Activated CD4-positive, alpha-beta memory T cell treated with anti-CD3 and anti-CD28 coated beads for 36 hours (primary cell): ENCODE measurements around the gene LRP1. TPM values are rescaled to one million over a fixed set of nuclear protein-coding genes. Genes with fewer than 3 reads are reported as not detected.

Experiments used
- CTCF ChIA-PET: fragments of 350-600 bp; sonication (Branson Sonifier 250); formaldehyde crosslinking; loops from one replicate; lab custom pipeline; 2021; ENCODE audit warnings: antibody characterized with exemption, inconsistent platforms; lab: Charles Lee
- POLR2A ChIA-PET: fragments of 350-600 bp; sonication (Branson Sonifier 250); formaldehyde crosslinking; loops from one replicate; lab custom pipeline; 2021; ENCODE audit warnings: antibody characterized with exemption; lab: Charles Lee
- DNase-seq: peaks from one replicate; pipeline ENCODE4 v3.0.0-alpha.2; 2020
- H3K27ac Mint-ChIP-seq: one replicate; pipeline ENCODE4 v1.8.0; 2021; ENCODE audit warnings: mixed read lengths
- H3K27me3 Mint-ChIP-seq: one replicate; pipeline ENCODE4 v1.8.0; 2021; ENCODE audit warnings: mixed read lengths
- H3K36me3 Mint-ChIP-seq: one replicate; pipeline ENCODE4 v1.8.0; 2021; ENCODE audit warnings: mixed read lengths
- H3K4me1 Mint-ChIP-seq: one replicate; pipeline ENCODE4 v1.8.0; 2021; ENCODE audit warnings: low read depth, mixed read lengths
- H3K4me3 Mint-ChIP-seq: one replicate; pipeline ENCODE4 v1.8.0; 2021; ENCODE audit warnings: mild to moderate bottlenecking, mixed read lengths
- H3K9me3 Mint-ChIP-seq: one replicate; pipeline ENCODE4 v1.8.0; 2021; ENCODE audit warnings: mixed read lengths
- intact Hi-C: fragments of 100-400 bp; cut with micrococcal nuclease; formaldehyde crosslinking; loops from one replicate; pipeline ENCODE4 v1.15.1; 2023
- total RNA-seq, 2 experiments: library from RNA; stranded (reverse); gene quantifications; one replicate each; pipeline ENCODE4 v1.2.3, GENCODE V29; 2021

Gene LRP1
- total RNA-seq, 2 experiments from 2014 or later, result 1.4 TPM

DNA sequence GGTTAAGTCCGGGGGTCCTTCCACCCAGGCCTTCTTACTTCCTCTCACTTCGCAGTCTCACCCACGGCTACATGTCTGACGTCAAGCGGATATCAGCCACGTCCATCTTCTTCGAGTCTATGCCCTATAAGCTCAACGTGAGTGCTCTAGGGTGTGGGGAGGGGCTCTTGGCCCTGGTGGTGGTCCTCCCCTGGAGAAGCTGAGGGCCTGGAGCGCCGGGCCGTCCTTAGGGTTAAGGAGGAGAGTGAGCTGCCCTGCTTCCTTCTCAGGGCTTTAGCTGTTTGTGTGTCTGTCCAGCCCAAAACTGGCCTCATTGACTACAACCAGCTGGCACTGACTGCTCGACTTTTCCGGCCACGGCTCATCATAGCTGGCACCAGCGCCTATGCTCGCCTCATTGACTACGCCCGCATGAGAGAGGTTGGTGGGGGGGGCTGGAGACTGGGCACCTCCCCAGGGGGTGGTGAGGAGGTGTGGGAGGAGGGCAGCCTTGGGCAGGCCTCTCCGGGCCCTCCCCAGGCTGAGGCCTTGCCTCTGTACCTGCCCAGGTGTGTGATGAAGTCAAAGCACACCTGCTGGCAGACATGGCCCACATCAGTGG lies 104.0 kb downstream of the LRP1 start:
- no peak for DNase-seq
- Mint-ChIP-seq H3K27me3 (peaks cover 9% of the 10 kb centered on the region), H3K9me3 (no peaks in the 10 kb centered on the region), H3K27ac (no peak overlapping the region), H3K36me3 (peaks cover 56% of the 10 kb centered on the region), H3K4me3 (peak overlapping the region; percentile 23), H3K4me1 (peaks cover 55% of the 10 kb centered on the region)
- CTCF ChIA-PET, result interaction anchor here (11.5 to 13.3 kb wide), 2 partner anchors 8 to 18 kb away, joined by 175 to 447 read pairs; partner anchors contain the start of gene NXPH4
- intact Hi-C loops, result no loop called here
- POLR2A ChIA-PET, result interaction anchor here (3.5 kb wide), 1 partner anchor 7 kb away, joined by 38 read pairs; no protein-coding TSS in a partner anchor

- intact Hi-C loops, result no loop called here
- peaks cover 63% of the 10 kb centered on the region for H3K4me1 Mint-ChIP-seq
- CTCF ChIA-PET, result interaction anchor here (1.6 to 13.3 kb wide), 3 partner anchors 7 to 19 kb away, joined by 5 to 447 read pairs (median 6); a partner anchor contains a TSS
- POLR2A ChIA-PET, result interaction anchor here (0.5 to 1.1 kb wide), 4 partner anchors 9 to 38 kb away, joined by 3 to 4 read pairs (median 3); no protein-coding TSS in a partner anchor
- peaks cover 56% of the 10 kb centered on the region for H3K36me3 Mint-ChIP-seq
- DNase-seq, result no peak
- H3K27me3 Mint-ChIP-seq, result peaks cover 14% of the 10 kb centered on the region
- H3K27ac Mint-ChIP-seq, result no peak overlapping the region
- H3K4me3 Mint-ChIP-seq, result no peak overlapping the region
- H3K9me3 Mint-ChIP-seq, result no peaks in the 10 kb centered on the region
These were observed 105.3 kb downstream of the LRP1 start for GRCh38 chr12:57233357-57234232.

- ChIA-PET CTCF (interaction anchor here (1.6 to 13.3 kb wide), 3 partner anchors 7 to 20 kb away, joined by 5 to 447 read pairs (median 6); a partner anchor contains a TSS), POLR2A (interaction anchor here (0.5 to 1.1 kb wide), 2 partner anchors 9 to 18 kb away, joined by 3 read pairs; no protein-coding TSS in a partner anchor)
- peak overlapping the region; percentile 3 for H3K27ac Mint-ChIP-seq
- intact Hi-C loops, result no loop called here
- peaks cover 61% of the 10 kb centered on the region for H3K4me1 Mint-ChIP-seq
- no peaks in the 10 kb centered on the region for H3K9me3 Mint-ChIP-seq
- no peak overlapping the region for H3K4me3 Mint-ChIP-seq
- peaks cover 56% of the 10 kb centered on the region for H3K36me3 Mint-ChIP-seq
- peaks cover 18% of the 10 kb centered on the region for H3K27me3 Mint-ChIP-seq
- no peak for DNase-seq
These were observed 105.9 kb downstream of the LRP1 start for GRCh38 chr12:57234233-57234570.

GRCh38 chr12:57234571-57235016 lies 106.3 kb downstream of the LRP1 start:
- ChIA-PET POLR2A (no interaction called here), CTCF (interaction anchor here (1.6 to 1.7 kb wide), 2 partner anchors 10 to 20 kb away, joined by 5 to 6 read pairs; no protein-coding TSS in a partner anchor)
- Mint-ChIP-seq H3K27ac (peak overlapping the region; percentile 3), H3K4me1 (peaks cover 58% of the 10 kb centered on the region), H3K9me3 (no peaks in the 10 kb centered on the region), H3K4me3 (no peak overlapping the region), H3K27me3 (peaks cover 18% of the 10 kb centered on the region), H3K36me3 (peaks cover 54% of the 10 kb centered on the region)
- intact Hi-C loops, result loop anchor here (5.0 kb wide), 1 partner anchor 288 kb away; the partner anchor contains the start of genes DDIT3 and MBD6
- DNase-seq, result no peak

DNA sequence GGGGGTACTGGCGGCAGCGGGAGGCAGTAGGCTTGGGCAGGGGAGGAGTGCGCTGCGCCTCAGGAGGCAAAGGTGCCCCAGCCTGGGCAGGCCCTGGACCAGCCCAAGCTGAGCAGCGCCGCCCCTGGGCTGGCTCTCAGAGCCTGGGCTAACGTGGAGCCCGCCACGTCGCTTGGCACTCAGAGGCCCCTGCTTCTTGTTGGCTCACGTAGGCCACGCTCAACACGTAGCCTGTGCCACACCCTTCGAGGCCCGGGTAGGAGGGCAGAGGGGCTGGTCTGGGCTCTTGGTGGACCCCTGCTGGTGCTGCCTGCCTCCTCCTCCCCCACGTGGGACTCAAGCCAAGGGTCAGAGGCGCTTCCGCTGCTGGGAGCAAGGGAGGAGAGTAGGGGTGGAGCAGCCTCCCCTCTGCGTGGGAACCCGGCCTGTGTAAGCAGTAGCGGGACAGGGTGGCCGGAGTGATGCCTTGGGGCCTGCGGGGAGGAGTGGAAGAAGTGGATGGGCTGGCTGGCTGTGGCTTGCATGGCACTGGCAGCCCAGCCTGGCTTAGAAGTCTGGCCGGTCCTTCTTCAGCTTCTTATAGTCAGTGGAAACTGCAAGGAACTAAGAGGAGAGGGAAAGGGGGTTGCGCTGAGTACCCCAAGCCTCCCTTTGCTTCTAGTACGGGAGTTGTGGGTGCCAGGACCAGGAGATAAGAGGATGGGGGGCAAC lies 106.9 kb downstream of the LRP1 start:
- peaks cover 49% of the 10 kb centered on the region for H3K36me3 Mint-ChIP-seq
- H3K27ac Mint-ChIP-seq, result no peak overlapping the region
- CTCF ChIA-PET, result interaction anchor here (15.0 kb wide), 1 partner anchor 20 kb away, joined by 447 read pairs; the partner anchor contains the start of gene NXPH4
- peaks cover 57% of the 10 kb centered on the region for H3K4me1 Mint-ChIP-seq
- no peak for DNase-seq
- peaks cover 18% of the 10 kb centered on the region for H3K27me3 Mint-ChIP-seq
- intact Hi-C loops, result loop anchor here (5.0 kb wide), 1 partner anchor 287 kb away; the partner anchor contains the start of genes DDIT3 and MBD6
- no peak overlapping the region for H3K4me3 Mint-ChIP-seq
- no peaks in the 10 kb centered on the region for H3K9me3 Mint-ChIP-seq
- POLR2A ChIA-PET, result no interaction called here

- no peaks in the 10 kb centered on the region for H3K9me3 Mint-ChIP-seq
- DNase-seq, result no peak
- H3K4me3 Mint-ChIP-seq, result no peak overlapping the region
- no peak overlapping the region for H3K27ac Mint-ChIP-seq
- POLR2A ChIA-PET, result no interaction called here
- peaks cover 43% of the 10 kb centered on the region for H3K36me3 Mint-ChIP-seq
- intact Hi-C loops, result loop anchor here (5.0 kb wide), 1 partner anchor 287 kb away; the partner anchor contains the start of genes DDIT3 and MBD6
- CTCF ChIA-PET, result interaction anchor here (15.0 kb wide), 1 partner anchor 20 kb away, joined by 447 read pairs; the partner anchor contains the start of gene NXPH4
- peaks cover 23% of the 10 kb centered on the region for H3K27me3 Mint-ChIP-seq
- peaks cover 57% of the 10 kb centered on the region for H3K4me1 Mint-ChIP-seq
These were observed 107.4 kb downstream of the LRP1 start for GRCh38 chr12:57235728-57236131.

GRCh38 chr12:57236201-57236924 lies 108.1 kb downstream of the LRP1 start:
- H3K27ac Mint-ChIP-seq, result no peak overlapping the region
- no peaks in the 10 kb centered on the region for H3K9me3 Mint-ChIP-seq
- DNase-seq, result no peak
- CTCF ChIA-PET, result interaction anchor here (9.5 to 15.0 kb wide), 2 partner anchors 9 to 21 kb away, joined by 447 read pairs; partner anchors contain the start of genes NXPH4 and SHMT2
- intact Hi-C loops, result loop anchor here (5.0 kb wide), 1 partner anchor 286 kb away; the partner anchor contains the start of genes DDIT3 and MBD6
- no peak overlapping the region for H3K4me3 Mint-ChIP-seq
- H3K36me3 Mint-ChIP-seq, result peaks cover 38% of the 10 kb centered on the region
- POLR2A ChIA-PET, result no interaction called here
- H3K4me1 Mint-ChIP-seq, result peaks cover 57% of the 10 kb centered on the region
- peaks cover 26% of the 10 kb centered on the region for H3K27me3 Mint-ChIP-seq

GRCh38 chr12:57236925-57237595 lies 108.8 kb downstream of the LRP1 start:
- no peaks in the 10 kb centered on the region for H3K9me3 Mint-ChIP-seq
- H3K27ac Mint-ChIP-seq, result no peak overlapping the region
- no peak overlapping the region for H3K4me3 Mint-ChIP-seq
- H3K27me3 Mint-ChIP-seq, result peaks cover 33% of the 10 kb centered on the region
- CTCF ChIA-PET, result interaction anchor here (9.5 to 15.0 kb wide), 2 partner anchors 10 to 22 kb away, joined by 447 read pairs; partner anchors contain the start of genes NXPH4 and SHMT2
- no peak for DNase-seq
- POLR2A ChIA-PET, result interaction anchor here (1.5 to 3.9 kb wide), 2 partner anchors 7 to 11 kb away, joined by 3 to 38 read pairs; partner anchors contain the start of gene SHMT2
- intact Hi-C loops, result loop anchor here (5.0 kb wide), 1 partner anchor 285 kb away; the partner anchor contains the start of genes DDIT3 and MBD6
- peaks cover 31% of the 10 kb centered on the region for H3K36me3 Mint-ChIP-seq
- peaks cover 57% of the 10 kb centered on the region for H3K4me1 Mint-ChIP-seq

DNA sequence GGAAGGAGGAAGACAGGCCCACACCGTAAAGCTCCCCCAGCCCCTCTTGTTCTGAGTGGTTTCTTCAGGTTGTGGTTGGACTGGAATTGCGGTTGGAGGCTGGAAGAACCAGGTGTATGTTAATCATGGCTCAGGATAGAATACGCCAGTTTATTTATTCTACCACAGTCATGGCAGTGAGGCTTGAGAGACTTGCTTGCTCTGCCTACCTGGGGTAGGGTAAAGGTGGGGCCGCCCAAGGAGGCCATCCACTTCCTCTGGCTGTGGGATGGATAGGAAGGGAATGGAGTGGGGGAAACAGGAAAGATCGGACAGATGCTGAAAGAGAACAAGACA lies 109.3 kb downstream of the LRP1 start:
- ChIA-PET POLR2A (interaction anchor here (1.5 to 3.9 kb wide), 2 partner anchors 7 to 11 kb away, joined by 3 to 38 read pairs; partner anchors contain the start of gene SHMT2), CTCF (interaction anchor here (2.3 to 15.0 kb wide), 3 partner anchors 10 to 22 kb away, joined by 8 to 447 read pairs (median 447); partner anchors contain the start of genes NXPH4, SHMT2 and STAC3)
- no peak overlapping the region for H3K27ac Mint-ChIP-seq
- peaks cover 26% of the 10 kb centered on the region for H3K36me3 Mint-ChIP-seq
- H3K4me1 Mint-ChIP-seq, result peaks cover 57% of the 10 kb centered on the region
- H3K27me3 Mint-ChIP-seq, result peaks cover 35% of the 10 kb centered on the region
- intact Hi-C loops, result loop anchor here (5.0 kb wide), 1 partner anchor 285 kb away; the partner anchor contains the start of genes DDIT3 and MBD6
- DNase-seq, result no peak
- peak overlapping the region; percentile 46 for H3K4me3 Mint-ChIP-seq
- H3K9me3 Mint-ChIP-seq, result no peaks in the 10 kb centered on the region
